Activated effector memory CD4-positive, alpha-beta T cell treated with Interleukin-2 at 50 U/mL for 16 hours (primary cell): ENCODE measurements around the gene CTPS2.
"Not testable (repeated sequence)": the region's sequence is repeated elsewhere in the genome, so short reads cannot be mapped to it uniquely, and the experiment has no call there.

ENCODE experiments used
- DNase-seq: peaks from one replicate; pipeline ENCODE4 v3.0.0-alpha.2; 2020

The CTPS2 gene

GRCh38 chrX:16712548-16713155 lies at the start of gene CTPS2:
TSS of gene CTPS2 (minus strand) at chrX:16712669. CDS start at chrX:16702902, 9,767 bp downstream.
- peak; percentile 19 for DNase-seq

GRCh38 chrX:16761500-16761899 lies 49.0 kb upstream of the CTPS2 start:
- DNase-seq: not testable (repeated sequence)

GRCh38 chrX:16756724-16757123 lies 44.3 kb upstream of the CTPS2 start:
- DNase-seq: no peak

- no peak for DNase-seq
Observed at GRCh38 chrX:16754019-16754418, 41.5 kb upstream of the CTPS2 start.

- DNase-seq: no peak
Observed at GRCh38 chrX:16750136-16750535, 37.7 kb upstream of the CTPS2 start.

- no peak for DNase-seq
Observed at GRCh38 chrX:16748425-16748824, 36.0 kb upstream of the CTPS2 start.

GRCh38 chrX:16745659-16746058 lies 33.2 kb upstream of the CTPS2 start:
- no peak for DNase-seq

GRCh38 chrX:16745102-16745501 lies 32.6 kb upstream of the CTPS2 start:
- no peak for DNase-seq

GRCh38 chrX:16743604-16744325 lies 31.3 kb upstream of the CTPS2 start:
- DNase-seq: no peak

GRCh38 chrX:16739574-16739973 lies 27.1 kb upstream of the CTPS2 start:
- DNase-seq: no peak

GRCh38 chrX:16737024-16737423 lies 24.6 kb upstream of the CTPS2 start:
- DNase-seq: no peak

- DNase-seq: no peak
Observed at GRCh38 chrX:16733013-16733412, 20.5 kb upstream of the CTPS2 start.

- DNase-seq: no peak
Observed at GRCh38 chrX:16730450-16730849, 18.0 kb upstream of the CTPS2 start.

- no peak for DNase-seq
Observed at GRCh38 chrX:16727637-16728036, 15.2 kb upstream of the CTPS2 start.

GRCh38 chrX:16726347-16726988 lies 14.0 kb upstream of the CTPS2 start:
- DNase-seq: not testable (repeated sequence)

GRCh38 chrX:16725072-16725471 lies 12.6 kb upstream of the CTPS2 start:
- DNase-seq: no peak

GRCh38 chrX:16722481-16722880 lies 10.0 kb upstream of the CTPS2 start:
- DNase-seq: no peak

GRCh38 chrX:16719334-16720084 lies 7.0 kb upstream of the CTPS2 start, which contains the start of gene SYAP1:
TSS of gene SYAP1 (plus strand) at chrX:16719612. CDS start at chrX:16719725, 113 bp downstream.
- DNase-seq: peak; percentile 83

- DNase-seq: no peak
Observed at GRCh38 chrX:16718824-16719333, 6.4 kb upstream of the CTPS2 start.

- DNase-seq: not testable (repeated sequence)
Observed at GRCh38 chrX:16716451-16716850, 4.0 kb upstream of the CTPS2 start.

GRCh38 chrX:16715638-16716037 lies 3.2 kb upstream of the CTPS2 start:
- DNase-seq: not testable (repeated sequence)

- DNase-seq: no peak
Observed at GRCh38 chrX:16714504-16714903, 2.0 kb upstream of the CTPS2 start.
